Forelimb muscle (tissue), 1 donor: ENCODE data around the gene STK32C. TPM values are rescaled to one million over a fixed set of nuclear protein-coding genes. Genes with fewer than 3 reads are reported as not detected.
"Not testable (repeated sequence)": the region's sequence is repeated elsewhere in the genome, so short reads cannot be mapped to it uniquely, and the experiment has no call there.

Experiments used
- DNase-seq: peaks from one replicate; pipeline ENCODE4 v3.0.0-alpha.2; 2013; ENCODE audit warnings: low read depth
- polyA plus RNA-seq: library from polyadenylated mRNA; unstranded; fragments of 120-200 nt; gene quantifications from one replicate; pipeline ENCODE4 v1.2.1, GENCODE V29; 2013; ENCODE audit not compliant: insufficient read length

STK32C gene
- polyA plus RNA-seq, 1 donor, result 10.3 TPM

DNA sequence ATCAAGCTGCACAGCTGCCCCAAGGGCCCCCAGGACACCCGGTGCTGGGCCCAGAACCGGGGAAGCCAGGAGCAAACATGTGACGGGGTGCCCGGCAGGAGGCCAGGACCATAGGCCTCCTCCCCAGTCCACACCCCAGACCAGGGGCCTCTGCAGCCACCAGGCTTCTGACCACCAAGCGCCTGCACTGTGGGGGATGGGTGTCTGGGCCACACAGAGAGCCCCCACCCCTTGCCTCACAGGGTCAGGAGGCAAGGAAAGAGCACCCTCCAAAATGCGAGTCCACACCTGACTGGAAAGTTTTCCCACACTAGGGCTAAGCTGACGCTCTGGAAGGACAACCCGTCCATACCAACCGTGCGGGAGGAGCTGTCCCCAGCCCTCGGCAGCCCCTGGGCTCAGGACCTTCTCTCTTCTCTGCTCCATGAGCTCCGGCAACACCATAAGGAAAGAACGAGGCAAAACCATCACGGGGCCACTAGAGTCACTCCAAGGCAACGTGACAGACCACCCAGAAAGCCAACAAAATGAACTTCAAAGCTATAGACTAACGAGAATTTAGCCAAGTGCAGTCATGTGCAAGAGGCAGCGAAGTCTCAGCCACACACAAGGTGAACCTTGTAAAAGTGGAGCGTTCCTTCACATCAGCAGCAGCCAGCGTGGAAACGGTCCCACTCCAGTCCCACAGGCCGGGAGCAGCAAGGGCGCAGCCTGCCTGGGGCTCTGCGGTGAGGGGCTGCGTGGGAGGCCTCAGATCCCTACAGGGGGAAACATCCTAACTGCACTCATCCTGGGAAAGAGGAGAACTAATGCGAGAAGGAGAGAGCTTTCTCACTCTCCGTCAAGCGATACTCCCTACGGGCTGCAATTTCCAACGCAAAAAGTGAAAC lies 5.1 kb downstream of the STK32C start:
- no peak for DNase-seq

DNA sequence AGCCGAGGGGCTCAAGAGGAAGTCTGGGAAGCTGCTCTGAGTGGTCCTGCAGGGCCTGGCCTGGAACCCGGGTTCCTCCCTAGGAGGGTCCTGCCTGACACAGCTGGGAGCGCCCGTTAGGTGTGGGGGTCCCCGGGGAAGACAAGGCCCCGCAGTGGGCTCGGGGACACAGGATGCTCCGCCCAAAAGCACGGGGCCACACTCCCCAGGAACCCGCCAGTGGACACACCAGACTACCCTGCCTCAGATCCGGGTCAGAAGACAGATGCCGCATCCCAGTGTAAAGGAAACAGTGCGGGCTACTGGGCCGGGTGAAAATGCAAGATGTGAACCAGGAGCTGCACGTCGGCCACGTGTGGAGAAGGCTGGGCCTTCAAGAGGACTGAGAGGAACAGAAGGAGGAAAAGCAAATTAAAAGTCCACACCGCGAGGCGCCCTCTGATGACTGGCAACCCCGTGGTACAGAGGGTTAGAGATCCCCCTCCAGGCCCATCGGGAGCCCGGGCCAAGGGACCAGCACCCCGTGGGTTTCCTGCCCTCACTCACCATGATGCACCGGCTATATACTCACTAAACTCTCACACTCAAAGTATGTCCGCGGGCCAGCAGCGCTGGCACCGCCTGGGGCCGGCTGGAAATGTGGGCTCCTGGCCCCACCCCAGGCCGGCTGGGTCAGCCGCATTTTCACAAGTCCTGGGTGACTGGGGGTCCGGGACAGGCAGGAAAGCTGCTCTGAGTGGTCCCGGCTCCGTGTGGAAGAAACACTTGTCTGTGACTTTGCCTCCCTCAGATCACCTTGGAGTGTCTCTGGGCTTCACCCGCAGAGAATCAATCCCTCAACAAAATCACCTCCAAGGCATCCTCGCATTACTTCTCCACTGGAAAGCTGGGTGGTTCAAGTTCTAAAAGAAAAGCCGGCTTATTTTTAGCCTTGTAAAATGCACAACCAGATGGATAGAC lies 6.1 kb downstream of the STK32C start:
- DNase-seq, result no peak

DNA sequence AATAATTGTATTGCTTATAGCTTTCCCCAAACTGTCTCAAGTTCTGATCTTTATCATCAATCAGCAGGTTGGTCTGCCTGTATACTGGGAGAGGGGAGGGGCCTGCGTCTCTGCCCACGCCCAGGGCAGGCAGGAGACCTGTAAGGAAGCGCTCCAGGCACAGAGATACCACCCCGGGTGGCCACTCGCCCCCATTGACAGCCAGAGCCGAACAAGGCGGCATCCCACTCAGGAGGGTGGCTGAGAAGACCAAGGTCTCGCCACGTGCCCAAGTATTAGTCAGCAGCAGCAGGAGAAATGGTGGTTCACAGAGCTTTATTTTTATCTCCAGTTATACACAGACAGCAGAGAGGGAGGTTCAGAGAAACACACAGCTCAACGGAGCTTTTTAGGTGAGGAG lies 7.2 kb downstream of the STK32C start:
- no peak for DNase-seq

DNA sequence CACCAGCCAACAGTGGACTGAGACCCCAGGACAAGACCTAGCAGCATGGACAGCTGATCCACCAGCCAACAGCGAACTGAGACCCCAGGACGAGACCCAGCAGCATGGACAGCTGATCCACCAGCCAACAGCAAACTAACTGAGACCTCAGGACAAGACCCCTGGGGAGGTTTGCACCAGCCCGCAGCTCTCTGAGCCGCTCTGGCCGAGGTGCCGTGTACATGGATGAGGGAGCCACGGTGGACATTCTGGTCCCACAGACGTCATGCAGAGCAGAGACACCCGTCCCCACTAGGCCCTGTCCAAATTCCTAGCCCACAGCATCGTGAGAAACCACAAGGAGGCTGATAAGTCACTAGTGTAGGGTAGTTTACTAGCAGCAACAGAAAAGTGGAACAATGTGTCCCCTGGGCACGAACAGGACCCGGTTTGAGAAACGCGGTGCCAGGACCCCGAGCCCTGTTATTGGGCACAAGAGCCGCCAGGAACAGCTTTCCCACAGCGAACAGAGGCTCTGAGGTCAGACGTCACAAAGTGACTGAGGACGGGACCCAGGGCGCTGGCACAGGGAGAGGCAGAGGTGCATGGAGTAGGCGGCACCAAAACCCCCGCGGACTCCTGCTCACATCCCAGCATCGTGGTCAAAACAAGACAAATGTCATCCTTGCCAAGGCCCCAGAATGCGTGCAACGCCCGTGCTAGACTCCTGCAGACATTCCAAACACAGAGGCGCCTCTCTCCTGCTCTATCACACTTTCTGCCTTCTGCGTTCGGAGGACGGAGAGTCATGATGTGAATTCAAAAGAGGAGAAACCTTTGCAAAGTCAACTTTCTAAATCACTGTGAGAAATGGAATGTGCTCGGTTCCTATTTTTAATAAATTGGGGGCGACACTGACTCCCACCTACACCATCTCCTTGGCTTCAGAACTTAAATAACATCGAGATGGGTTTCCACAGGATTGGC lies 8.1 kb downstream of the STK32C start:
- no peak for DNase-seq

DNA sequence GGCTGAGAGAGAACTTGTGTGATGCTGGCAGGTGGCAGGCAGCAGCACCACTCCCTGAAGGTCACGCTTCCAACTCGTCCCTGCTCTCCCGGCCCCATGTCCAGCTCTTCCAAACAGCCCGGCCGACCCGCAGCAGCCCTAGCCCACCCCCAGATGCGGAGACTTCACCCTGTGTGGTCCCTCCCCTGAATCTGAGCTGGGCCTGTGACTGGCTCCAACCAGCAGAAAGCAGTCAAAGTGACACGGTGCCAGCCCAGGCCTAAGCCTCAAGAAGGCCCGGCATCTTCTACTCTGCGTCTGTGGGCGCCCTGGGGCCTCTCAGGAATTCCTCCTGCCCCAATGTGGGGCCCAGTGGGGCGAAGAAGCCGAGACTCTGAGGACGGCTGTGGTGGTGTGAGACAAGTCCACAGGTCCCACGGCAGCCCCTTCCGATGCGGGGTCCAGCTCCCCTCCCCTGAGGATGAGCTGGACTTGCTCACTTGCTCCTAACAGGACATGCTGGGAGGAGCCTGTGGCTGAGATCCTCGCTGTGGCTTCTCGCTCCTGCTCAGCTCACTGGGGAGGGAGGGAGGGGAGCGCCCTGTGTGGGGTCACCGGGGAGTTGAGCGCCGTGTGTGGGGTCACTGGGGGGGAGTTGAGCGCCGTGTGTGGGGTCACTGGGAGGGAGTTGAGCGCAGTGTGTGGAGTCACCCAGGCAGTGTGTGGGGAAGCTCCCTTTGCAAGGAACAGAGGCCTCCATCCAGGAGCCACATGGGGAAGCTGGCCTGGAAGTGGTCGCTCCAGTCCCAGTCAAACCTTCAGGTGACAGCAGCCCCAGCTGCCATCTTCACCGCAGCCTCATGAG lies 9.5 kb downstream of the STK32C start:
- DNase-seq, result no peak

DNA sequence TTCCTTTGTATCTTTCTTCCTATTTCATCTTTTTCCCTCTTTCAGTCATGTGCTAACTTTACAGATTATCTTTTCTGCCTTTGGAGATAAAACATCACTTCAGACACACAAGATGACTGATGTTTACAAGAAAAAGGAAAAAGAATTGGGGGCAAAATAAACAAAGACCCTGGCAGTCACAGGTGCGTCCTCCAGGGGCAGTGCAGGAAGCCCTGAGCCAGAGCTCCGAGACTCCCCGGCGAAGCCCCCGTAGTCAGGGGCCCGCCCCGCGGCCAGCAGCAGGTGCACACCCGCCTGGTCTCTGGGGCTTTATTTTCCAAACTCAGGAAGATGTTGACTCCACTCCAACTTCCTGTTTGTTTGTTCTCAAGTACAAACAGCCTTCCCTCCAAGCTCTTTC lies 10.2 kb downstream of the STK32C start:
- no peak for DNase-seq

DNA sequence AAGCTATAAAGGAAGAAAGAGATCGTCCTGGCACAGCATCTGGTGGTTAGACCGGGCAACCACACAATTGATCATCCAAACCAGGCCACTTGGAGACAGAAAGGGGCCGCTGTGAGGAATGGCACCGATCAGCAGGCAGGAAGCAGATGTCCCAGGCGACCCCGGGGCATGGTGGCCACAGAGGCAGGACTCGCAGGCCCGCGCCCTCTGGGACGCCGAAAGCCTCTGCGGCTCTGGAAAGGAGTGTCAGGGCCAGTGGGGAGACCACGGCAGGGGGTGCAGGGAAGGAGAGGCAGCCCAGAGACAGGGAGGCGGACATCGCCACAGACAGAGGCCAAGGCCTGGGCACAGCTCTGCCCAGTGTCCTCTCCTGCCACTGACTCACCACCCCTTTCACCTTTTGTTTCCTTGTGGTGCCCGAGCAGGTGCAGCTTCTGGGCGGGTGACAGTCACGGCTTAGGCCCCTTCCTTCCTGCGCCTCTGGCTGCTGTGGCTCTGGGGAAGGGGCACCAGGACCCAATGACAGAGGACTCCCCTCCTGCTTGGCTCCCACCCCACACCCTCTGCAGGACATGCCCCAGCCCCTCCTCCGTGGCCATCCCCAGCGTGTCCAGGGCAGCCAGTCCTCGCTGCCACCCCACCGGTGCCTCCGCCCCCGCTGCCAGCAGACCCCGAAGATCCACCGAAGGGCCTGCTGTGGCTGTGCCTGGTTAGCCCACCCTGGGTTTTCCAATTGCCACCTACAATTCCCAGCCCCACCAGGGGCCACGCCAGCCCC lies 10.9 kb downstream of the STK32C start:
- no peak for DNase-seq

DNA sequence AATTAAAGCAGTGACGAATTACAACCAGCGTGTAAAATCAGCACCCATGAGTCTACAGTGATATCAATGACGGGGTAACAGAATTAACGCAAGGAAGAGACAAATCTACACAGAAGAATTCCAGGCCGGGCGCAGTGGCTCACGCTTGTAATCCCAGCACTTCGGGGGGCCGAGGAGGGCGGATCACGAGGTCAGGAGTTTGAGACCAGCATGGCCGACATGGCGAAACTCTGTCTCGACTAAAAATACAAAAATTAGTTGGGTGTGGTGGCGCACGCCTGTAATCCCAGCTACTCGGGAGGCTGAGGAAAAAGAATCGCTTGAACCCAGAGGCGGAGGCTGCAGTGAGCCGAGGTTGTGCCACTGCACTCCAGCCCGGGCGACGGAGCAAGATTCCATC lies 12.3 kb downstream of the STK32C start:
- not testable (repeated sequence) for DNase-seq

DNA sequence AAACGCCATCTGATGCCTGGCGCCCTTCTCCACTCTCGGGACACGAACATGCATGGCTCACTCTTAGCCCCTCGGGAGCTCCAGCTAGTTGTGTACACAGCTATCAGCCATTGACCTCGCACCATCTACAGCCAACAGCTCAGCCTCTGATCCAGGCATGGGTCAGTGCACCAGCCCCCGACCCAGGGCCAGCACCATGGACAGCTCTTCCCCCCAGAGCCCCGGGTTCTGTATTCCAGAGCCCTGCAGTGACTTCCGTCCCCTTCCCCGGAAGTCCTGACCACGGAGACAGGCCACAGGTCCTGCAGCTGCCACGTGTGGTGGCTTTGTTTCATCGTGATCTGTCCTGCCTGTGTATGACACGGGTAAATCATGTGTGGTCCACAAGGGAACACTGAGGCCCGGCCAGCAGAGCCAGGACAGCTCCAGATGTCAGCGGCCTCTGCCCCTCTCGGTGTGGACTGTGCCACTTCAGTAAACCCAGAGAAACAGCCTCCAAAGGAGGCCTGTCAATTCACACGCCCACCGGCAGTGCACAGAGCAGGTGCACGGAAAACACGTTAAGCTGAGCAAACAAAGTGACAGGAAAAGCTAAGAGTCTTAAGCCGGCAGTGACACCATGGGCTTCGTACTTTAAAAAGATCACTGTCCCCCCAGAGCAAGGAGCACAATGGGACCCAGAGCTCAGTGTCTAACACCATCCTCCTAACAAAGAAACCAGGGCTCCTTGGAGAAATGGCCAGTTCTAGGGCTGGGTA lies 13.0 kb downstream of the STK32C start:
- no peak for DNase-seq

DNA sequence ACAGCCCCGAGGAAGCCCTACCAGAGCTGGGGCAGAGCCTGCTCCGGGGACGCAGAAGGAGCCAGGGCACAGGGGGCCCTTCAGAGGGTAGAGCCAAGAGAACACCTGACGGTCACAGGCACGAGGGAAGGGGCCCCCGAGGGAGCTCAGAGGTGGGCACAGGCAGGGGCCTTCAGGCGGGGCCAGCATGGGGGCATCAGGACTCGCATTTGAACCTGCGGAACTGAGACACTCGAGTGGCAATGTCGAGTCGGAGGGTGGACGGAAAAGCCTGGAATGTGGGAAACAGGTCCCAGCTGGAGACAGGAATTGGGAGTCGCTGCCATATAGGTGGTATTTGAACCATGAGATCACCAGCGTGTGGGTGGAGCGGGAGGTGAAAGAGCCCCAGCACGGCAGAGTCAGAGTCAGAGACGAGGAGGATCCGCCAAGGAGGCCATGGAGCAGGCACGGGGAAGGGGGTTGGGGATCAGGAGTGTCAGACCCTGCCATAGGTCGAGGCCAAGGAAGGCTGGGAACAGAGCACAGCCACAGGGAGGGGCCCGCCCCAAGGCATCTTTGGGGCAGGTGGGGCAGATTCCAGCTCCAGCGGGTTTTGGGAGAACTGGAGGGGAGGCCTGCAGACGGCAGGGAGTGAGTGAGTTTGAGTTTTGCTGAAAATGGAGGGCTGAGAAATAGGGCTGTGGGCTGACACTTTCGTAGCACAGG lies 13.8 kb downstream of the STK32C start:
- no peak for DNase-seq

DNA sequence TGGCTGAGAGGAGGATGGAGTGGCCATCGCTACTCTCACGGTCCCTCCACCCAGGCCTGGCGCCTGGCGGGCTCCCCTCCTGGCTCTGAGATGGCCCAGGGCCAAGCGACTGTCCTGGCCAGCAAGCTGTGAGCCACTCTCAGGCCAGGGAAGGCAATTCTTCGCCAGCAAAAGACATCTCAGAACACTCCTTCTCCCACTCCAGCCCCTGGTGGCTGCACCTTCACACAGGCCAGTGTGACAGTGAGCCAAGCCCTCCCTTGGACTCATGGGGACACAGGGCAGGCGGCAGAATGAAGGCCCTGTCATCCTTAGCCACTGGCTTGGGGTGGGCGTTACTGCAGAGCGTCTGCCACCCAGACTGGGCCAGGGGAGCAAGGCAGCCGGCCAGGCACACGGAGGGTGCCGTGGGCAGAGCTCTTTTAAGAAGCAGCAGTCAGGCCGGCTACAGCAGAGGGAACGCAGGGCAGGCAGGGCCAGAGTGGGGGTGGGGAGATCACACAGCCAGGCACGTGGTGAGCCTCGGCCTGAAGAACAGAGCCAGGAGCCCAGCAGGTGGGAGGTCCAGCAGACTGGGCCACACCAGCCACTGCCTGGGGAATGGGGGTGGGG lies 14.4 kb downstream of the STK32C start:
- DNase-seq, result no peak

DNA sequence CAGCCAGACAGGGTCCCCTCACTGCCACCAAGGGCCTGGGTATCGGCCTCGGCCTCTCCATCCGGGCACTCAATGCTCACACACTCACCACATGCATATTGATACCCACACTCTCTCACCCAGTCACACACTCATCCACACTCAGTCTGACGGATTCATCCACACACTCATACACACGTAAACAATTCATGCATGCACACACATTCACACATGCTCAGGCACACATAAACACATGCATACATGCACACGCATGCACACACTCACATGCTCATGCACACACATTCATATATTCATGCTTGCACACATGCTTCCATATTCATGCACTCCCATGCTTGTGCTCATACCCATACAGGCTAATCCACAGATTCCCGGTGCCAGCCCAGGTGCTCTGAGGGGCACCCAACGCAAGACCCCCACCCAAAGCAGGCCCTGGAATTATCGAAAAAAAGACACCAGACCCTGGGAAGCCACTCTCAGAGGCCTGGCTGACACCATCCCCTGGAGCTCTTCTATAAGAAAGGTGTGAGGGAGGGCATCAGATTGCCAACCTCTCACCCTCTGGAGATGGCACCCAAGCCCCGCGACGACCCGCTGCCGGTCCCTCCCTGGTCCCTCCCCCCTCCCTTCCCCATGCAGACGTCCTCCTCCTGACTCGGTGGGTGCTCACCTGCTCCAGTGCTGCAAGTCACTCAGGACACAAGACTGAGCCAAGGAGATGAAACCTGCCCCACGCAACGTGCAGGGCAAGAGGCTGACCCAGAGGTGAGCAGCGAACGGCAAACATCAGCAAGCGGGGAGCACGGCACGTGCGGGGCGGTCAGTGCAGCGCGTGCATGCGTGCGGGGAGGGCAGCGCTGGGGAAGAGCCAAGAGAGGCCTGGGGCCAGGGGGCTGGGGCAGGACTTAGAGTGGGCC lies 15.2 kb downstream of the STK32C start:
- DNase-seq, result no peak

DNA sequence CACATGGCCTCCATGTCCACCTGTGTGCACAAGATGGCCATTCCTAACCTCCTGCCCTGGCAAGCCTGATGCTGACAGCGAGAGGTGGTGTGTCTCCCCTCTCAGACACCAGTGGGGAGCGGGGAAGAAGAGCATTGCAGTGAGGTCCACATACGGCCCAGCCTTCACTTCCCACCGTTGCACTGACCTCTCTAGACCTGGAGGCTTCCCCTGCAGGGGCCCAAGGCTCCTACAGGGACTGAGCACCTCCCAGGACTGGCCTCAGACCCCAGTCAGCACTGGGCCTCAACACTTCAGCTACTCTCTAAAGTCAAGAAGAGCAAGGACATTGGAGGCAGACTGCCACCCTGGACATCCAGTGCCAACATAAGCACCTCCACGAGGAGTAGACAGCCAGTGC lies 15.9 kb downstream of the STK32C start:
- no peak for DNase-seq

DNA sequence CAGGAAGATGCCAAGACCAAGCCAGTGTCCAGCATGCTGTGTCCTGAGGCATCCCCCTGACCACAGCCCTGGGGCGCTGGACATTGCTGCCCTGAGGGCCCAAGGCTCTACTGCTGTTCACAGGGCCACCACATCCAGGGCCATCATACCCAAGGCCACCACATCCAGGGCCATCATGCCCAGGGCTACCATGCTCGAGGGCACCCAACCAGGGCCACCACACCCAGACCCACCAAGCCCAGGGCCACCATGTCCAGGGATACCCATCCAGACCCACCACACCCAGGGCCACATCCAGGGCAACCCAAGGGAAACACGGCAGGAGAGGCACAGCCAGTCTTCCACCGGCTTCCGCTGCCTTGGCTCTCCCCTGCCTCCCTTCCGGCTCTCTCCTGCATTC lies 17.1 kb downstream of the STK32C start:
- DNase-seq, result no peak

DNA sequence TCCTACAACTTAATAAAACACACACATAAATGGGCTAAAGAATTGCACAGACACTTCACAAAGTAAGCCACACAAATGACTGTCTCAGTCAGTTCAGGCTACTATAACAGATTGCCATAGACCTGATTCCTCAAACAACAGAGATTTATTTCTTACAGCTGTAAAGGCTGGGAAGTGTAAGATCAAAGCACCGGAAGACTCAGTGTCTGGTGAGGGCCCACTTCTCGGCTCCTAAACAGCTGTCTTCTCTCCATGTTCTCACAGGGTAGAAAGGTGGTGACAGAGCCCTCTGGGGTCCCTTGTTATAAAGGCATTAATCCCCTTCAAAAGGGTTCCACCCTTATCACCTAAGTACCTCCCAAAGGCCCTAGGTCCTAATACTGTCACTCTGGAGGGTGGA lies 18.3 kb downstream of the STK32C start:
- DNase-seq, result no peak

DNA sequence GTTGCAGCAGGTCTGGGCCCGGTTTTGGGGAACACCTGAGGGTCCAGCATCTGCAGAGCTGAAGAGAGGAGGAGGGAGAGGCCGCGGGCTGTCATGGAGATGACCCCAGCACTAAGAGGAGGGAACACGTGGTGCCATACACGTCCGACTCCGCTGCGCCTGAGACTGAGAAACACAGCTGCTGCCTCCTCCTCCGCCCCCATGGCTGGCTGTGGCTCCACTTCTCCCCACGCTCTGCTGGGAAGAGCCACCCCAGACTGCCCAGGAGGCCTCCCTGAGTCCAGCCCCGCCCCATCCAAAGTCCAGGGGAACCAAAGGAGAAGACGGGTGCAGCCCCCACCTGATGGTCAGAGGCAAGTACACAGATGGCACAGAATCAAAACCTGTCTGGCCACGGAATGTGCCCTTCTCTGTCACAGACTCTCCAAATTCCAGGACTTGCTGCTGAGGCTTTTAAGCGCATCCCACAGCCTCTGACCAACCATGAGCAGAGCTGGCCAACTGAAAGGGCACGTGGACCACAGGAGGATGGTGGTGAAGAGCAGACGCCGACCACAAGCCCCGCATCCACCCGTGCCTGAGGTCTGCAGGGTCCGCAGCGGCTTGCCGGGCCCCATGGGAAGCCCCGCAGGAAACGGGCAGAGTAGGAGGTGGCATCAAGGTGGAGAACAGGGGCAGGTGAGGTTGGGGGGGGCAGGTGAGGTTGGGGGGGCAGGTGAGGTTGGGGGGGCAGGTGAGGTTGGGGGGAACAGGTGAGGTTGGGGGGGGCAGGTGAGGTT lies 24.0 kb downstream of the STK32C start:
- DNase-seq, result no peak
